Stimulated activated CD4-positive, alpha-beta T cell treated with anti-CD3 and anti-CD28 coated beads, Interleukin-1b, Interleukin-23, amount 100 ng/mL, for 24 hours (primary cell): Measurements from ENCODE around the gene NT5C2.
"Not testable (repeated sequence)": the region's sequence is repeated elsewhere in the genome, so short reads cannot be mapped to it uniquely, and the experiment has no call there.

Source experiments
- DNase-seq, 4 experiments: peaks; one replicate each; pipeline ENCODE4 v3.0.0-alpha.2; 2020; ENCODE audit warnings: low read depth in 4 of 4, low spot score in 1 of 4

NT5C2 gene

DNA sequence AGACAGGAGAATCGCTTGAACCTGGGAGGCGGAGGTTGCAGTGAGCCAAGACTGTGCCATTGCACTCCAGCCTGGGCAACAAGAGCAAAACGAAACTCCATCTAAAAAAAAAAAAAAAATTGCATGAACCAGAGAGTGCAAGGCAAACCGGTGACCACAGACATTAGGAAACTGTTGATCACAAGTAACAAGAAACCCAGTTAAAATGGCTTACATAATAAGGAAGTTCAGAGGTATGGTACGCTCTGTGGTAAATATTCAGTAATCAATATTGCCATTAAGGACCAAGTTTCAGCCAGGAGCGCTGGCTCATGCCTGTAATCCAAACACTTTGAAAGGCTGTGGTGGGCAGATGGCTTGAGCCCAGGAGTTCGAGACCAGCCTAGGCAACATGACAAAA, 9.2 kb upstream of the NT5C2 start:
- no peak for DNase-seq

DNA sequence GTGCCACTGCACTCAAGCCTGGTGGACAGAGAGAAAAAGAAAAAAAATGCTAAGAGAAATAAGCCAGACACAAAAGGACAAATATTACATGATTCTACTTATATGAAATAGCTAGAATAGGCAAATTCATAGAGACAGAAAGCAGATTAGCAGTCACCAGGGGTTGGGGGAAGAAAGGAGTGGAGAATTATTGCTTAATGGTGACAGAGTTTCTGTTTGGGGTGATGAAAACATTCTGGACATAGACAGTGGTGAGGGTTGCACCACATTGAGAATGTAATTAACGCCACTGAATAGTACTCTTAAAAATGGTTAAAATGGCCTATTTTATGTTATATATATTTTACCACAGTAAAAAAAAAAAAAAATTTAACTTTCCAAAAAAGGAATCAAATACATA, 6.4 kb upstream of the NT5C2 start:
- DNase-seq = no peak

DNA sequence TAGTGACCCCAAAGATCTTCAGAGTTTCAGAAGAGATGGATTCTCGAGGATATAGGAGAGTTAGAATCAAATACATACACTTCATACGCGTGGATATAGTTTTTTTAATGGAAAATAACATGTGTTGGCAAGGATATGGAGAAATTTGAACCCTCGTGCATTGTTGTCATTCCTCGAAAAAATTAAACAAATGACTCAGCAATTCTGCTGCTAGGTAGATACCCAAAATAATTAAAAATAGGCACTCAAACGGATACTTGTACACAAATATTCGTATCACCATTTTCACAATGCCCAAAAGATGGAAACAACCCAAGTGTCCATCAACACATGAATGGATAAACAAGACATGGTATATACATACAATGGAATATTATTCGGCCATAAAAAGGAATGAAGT, 5.6 kb upstream of the NT5C2 start:
- no peak for DNase-seq

DNA sequence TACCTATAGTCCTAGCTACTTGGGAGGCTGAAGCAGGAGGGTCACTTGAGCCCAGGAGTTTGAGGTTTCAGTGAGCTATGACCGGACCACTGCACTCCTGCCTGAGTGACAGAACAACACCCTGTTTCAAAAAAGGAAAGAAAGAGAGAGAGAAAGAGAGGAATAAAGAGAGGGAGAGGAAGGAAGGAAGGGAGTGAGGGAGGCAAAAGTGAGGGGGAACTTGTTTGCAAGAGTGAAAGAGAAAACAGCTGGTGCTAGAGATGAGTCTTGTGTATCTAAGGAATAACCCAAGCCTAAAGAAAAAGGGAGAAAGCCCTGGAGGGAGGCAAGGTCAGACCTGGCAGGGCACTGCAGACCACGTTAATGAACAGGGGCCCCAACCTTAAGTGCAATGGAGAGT, 4.8 kb upstream of the NT5C2 start:
- no peak for DNase-seq

DNA sequence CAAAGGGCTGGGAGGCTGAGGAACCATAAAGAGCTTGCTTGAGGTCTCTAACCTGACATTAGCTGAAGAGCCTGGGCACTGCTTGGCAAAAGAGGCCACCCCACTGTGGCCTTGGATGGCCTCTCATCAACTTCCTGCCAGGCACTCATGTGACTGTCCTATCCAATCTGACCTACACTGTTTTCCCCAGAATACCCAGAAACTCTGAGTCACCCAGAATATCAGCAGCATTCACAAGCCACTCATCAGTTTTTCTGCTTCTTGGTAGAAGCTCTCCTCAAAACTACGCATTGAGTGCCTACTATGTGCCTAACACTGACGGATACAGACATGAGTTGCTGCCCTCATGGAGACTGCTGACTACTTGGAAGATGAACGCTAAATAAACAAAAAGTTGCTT, 4.1 kb upstream of the NT5C2 start:
- no peak for DNase-seq

DNA sequence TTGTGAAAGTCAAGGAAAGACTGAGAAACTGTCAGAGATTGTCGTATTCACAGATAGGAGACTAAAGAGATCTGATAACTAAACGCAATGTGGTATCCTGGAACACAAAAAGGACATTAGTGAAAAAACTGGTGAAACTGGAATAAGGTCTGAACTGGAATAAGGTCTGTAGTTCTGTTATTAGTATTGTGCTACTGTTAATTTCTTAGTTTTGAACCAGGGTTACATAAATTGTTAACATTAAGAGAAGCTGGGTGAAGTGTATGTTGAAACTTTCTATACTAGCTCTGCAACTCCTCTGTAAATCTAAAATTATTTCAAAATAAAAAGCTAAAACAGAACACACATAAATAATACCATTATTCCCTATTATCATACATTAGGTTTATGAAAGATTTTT, 3.4 kb upstream of the NT5C2 start:
- no peak for DNase-seq

DNA sequence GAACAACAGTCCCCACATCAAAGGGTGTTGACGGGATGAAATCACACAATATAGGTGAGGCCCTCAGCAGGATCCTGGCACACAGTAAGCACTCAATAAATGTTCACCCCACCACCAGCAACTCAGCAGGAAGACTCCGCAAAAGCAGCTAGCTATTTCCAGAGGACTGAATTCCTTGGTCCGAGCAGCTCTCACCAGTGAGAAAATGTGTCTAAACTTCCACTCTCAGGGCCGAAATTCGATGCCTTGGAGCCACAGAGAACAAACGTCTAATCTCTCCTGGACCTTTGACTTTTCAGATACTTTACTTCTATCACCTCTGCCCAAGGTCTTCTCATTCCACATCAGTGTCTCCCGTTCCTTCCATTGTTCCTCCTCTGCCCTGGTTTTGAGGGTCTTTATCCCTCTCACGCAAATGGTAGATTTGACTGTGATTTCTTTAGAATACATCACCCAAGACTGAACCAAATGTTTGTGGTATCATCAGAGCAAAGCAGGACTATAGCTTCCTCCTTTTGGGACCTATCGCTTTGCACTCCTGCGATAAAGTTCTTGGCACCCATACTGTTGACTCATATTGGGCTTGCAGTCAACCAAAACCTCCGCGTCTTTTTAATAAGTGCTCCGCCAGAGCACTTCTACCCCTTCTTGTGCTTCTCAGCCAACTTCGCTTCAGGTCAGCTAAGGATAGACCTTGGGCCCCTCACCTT, 903 bp upstream of the NT5C2 start:
- no peak for DNase-seq

DNA sequence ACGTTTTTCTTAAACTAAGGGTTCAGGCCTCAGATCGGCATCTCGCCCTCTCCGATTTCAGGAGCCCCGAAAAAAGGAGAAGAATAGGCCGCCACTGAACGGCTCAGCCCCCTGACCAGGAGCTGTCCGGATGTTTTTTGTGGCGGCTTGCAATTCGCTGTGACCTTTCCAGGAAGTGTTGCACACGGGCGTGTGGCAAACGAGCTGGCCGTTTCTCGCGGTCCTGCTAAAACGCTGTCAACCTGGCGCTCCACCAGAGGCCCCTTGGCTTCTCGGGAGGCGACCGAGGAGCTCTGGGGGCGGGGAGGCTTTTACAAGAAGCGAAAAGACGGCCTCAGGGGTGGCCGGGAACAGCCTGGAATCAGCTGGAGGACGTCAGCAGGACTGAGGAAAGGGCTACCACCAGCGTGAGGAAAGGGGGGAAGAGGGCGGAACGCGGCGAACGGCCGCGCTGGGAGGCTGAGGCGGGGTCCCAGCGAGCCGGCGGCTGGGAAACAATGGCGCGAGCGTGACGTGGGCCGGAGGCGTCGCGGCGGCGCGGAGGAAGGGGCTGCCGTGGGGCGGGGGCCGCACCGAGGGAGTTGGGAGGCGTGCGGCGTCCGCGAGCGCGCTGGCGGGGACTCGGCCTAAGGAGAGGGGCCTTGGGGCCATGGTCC, 493 bp downstream of the NT5C2 start:
- DNase-seq = peak; percentile 23 to 45 (median 27)

DNA sequence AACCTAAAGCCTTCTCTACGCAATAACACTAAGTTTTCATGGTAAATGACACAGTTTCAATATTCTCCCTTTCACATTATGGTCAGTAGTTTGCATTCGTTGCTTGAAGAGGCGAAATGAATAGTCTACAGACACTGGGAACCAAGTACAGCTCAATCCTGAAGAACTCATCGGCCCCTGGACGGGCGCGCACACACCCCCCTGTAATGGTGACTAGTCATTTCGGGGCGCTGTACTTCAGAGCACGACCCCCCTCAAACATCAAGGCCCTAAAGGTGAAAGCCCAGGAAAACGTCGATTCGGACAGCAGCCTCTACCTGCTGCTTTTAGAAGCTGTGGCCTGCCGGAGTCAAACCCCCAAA, 1.0 kb downstream of the NT5C2 start:
- DNase-seq = no peak

DNA sequence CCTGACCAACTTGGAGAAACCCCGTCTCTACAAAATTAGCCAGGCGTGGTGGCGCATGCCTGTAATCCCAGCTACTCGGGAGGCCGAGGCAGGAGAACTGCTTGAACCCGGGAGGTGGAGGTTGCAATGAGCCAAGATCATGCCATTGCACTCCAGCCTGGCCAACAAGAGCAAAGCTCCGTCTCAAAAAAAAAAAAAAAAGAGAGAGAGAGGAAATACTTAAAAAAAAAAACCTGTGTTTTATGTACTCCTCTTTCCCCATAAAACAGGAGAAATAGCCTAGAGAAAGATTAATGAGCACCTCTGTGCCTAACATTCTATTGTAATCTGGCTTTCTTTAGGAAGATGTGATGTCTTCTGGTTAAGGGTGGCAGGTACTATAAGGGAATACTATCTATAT, 1.9 kb downstream of the NT5C2 start:
- not testable (repeated sequence) for DNase-seq

DNA sequence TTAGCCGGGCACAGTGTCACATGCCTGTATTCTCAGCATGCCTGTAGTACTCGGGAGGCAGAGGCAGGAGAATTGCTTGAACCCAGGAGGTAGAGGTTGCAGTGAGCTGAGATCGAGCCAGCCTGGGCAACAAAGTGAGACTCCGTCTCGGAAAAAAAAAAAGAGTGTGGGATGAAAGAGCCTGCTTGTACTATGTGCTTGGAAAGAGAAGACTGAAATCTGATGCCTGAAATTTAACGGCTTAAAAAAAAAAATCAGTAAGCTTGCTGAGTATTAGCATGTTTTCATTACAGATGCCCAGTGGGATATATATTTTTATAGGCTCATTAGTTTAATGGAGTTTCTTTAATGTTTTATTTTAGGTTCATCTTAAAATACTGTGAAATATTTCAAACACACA, 4.2 kb downstream of the NT5C2 start:
- DNase-seq = no peak

DNA sequence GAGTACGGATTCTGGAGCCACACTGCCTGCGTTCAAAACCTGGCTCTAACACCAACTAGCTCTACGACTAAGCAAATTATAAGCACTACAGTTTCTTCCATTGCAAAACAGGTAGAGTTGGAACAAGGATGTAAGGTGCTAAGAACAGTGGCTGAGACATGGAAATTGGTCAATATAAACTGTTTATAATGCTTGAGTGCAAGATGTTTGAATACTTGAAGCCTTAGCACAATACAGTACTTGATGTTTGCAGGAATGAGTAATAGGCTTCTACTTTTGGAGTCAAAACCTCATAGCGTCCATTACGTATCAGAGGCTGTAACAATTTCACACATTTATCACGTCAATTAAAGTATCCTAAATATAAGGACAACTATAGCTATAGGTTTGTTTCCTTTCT, 6.9 kb downstream of the NT5C2 start:
- DNase-seq = no peak

DNA sequence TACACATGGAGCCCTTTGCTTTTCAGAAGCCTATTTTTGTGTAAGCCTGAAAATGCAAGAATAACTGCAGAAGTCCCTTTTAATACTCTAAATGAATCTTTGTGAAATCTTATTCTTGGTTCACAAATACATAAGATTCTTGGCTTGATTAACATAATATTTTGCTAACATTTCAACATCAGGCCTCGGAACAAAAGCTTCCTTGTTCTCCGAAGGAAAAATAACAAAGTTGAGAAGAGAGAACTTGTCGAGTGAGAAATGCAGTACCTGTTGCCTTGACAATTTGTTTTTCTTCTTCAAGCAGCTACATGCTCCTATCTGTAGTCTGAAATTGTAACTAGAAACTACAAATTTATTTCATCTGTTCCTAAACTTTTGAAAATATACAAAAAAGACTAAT, 8.5 kb downstream of the NT5C2 start:
- DNase-seq = no peak

DNA sequence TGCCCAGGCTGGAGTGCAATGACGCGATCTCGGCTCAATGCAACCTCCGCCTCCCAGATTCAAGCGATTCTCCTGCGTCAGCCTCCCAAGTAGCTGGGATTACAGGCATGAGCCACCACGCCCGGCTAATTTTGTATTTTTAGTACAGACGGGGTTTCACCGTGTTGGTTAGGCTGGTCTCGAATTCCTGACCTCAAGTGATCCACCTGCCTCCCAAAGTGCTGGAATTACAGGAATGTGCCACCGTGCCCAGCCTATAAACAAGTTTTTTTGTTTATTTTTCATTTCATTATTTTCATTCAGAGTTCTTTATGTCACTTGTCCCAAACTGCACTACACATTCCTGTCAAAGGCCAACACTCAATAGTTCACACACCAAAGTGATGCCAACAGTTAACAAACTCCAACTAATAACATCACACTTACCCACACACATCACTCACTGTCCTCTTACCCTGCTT, 9.1 kb downstream of the NT5C2 start:
- not testable (repeated sequence) for DNase-seq

DNA sequence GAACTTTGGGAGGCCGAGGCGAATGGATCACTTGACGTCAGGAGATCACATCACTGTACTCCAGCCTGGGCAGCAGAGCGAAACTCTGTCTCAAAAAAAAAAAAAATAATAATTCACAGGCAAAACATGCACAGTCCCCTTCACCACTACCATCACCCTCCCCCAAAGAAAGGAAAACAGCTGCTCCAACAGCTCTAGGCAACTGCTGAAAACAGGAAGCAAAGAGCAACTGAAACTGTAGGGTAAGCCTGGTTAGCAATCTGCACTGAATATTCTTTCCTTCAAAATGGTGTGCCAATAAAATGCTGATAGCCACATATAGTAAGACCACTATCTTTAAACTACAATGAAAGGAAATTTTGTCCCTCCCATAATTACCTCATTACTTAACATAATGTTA, 11.8 kb downstream of the NT5C2 start:
- DNase-seq = no peak

DNA sequence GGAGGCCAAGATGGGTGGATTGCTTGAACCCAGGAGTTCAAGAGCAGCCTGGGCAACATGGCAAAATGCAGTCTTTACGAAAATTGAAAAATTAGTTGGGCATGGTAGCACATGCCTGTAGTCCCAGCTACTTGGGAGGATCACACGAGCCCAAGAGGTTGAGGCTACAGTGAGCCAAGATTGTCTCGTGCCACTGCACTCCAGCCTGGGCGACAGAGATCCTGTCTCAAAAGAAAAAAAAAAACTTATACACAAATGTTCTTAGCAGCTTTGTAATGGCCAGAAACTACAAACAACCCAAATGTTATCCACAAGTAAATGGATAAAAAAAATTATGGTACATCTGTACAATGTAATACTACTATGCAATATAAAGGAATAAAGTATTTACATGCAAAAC, 12.6 kb downstream of the NT5C2 start:
- DNase-seq = no peak

DNA sequence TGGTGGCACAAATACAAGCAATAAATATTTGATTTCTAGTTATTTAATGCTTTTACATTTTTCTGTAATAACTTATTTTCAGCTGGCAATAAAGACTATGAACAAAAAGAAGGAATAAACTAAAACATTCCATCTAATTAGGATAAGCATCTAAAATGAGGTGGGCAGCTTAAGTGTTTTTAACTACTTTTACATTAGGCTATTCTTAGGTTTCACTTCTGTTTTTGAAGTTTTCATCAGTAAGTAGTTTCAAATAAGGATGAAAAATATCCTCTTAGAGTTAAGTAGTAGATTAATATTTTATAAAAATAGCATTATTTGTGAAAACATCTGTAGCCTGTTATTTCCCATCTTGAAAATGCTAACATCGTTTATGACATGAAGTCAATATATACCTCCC, 15.9 kb downstream of the NT5C2 start:
- DNase-seq = no peak

DNA sequence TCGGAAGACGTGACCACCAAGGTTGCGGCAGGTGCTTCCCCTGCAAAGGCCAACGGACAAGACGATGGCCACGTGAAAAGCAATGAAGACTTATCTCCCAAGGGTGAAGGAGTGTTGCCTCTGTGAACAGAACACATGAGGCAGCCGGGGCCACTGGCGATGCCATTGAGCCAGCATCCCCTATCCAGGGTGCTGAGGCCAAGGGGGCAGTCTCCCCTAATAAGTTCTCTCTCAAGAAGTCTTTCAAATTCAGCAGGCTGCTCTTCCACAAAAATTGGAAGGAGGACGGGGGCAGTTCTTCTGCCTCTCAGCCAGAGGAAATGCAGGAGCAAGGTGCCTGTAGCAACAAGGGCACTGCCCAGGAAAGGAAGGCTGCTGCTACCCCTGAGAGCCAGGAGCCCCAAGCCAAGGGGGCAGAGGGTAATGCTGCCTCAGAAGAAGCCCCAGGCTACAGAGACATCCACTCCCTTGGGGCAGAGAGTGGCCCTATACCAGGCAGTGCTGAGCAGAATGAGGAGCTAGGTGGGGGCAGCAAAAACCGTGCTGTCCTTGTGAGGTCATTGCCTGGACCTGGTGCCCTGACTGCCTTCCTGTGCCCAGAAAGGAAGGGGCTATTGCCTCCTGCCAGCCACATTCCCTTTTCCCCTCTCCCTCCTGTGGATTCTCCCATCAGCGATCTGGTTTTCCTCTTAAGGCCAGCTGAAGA, 17.3 kb downstream of the NT5C2 start:
- no peak for DNase-seq

DNA sequence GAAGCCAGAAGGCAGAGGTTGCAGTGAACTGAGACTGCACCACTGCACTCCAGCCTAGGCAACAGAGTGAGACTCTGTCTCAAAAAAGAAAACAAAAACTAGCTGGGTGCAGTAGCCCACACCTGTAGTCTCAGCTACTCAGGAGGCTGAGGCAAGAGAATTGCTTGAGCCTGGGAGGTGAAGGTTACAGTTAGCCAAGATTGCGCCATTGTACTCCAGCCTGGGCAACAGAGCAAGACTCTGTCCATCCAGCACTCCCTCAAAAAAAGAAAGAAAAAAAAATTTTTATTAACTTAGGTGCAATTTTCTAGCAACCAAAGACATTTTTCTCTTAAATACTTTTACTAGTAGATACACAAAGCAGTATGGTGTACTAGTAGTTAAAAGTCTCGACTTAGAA, 18.7 kb downstream of the NT5C2 start:
- not testable (repeated sequence) for DNase-seq

DNA sequence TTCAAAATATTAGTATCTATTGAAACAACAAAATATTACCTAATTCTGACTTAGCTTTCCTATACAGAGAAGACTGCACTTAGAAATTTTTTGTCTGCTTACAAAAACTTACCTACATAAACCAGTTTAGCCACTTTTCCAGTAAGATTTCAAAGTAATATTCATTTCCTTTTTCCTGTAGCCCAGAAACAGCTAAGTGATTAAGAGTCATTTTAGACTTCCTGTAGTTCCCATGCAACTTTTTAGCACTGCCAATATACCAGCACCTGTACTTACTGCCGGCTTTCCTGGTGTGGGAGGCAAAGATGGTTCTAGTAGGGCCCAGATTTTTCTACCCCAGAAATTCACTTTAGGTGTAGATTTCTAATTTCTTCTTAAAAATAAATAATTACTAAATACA, 21.8 kb downstream of the NT5C2 start:
- no peak for DNase-seq

DNA sequence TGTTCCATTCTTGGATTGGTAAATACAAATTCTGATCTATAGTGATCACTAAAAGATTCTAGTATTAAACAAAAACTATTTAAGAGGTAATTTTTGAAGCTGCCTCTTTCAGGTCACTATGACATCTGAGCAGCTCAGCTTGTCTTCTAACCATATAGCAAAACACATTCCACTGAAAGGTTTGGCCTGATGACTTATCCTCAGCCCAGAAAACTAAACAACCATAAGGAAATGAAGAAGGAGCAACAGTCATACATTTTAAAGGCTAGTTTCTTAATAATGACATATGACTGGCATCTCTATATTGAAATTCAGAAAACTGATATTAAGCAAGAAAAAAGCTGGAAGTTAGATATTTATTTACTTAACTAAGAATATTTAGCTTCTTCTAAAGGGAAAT, 24.6 kb downstream of the NT5C2 start:
- no peak for DNase-seq

DNA sequence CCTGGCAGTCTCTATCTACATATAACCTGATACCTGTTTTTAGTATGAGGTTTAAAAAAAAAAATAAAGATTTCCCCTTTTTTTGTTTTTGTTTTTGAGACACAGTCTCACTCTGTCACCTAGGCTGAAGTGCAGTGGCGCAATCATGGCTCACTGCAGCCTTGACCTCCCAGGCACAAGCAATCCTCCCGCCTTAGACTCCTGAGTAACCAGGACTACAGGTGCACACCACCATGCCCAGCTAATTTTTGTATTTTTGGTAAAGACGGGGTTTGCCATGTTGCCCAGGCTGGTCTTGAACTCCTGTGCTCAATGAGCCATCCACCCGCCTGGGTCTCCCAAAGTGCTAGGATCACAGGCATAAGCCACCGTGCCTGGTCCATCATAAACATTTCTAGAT, 25.5 kb downstream of the NT5C2 start:
- not testable (repeated sequence) for DNase-seq

DNA sequence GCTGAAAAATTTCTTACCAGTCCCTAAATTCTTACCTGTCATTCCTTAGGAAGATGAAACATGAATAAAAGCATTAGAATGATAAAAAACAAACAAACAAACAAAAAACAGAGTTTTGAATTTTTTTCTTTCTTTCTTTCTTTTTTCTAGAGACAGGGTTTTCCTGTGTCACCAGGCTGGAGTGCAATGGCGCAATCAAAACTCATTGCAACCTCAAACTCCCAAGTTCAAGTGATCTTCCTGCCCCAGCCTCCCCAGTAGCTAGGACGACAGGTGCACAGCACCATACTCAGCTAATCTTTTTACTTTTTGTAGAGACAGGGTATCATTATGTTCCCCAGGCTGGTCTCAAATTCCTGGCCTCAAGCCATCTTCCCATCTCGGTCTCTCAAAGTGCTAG, 26.5 kb downstream of the NT5C2 start:
- DNase-seq = no peak
